PC-3 (cell line): ENCODE data around the gene FUBP3. TPM values are rescaled to one million over a fixed set of nuclear protein-coding genes. Genes with fewer than 3 reads are reported as not detected.

Experiments used
- ATAC-seq: fragments of 200-7000 bp; cut with Tn5 transposase; 2 replicates; pipeline ENCODE4 v1.9.1; 2020; ENCODE audit warnings: mild to moderate bottlenecking, moderate library complexity
- BruUV-seq: library from RNA; stranded (reverse); fragments of 400-500 nt; replicated peaks from 2 replicates; lab custom pipeline; 2021; lab: Mats Ljungman, UMichigan
- CTCF ChIA-PET: fragments of 300-600 bp; sonication (Branson Sonifier 250); formaldehyde crosslinking; loops from one replicate; lab custom pipeline; 2022; ENCODE audit warnings: antibody characterized with exemption; lab: Charles Lee
- POLR2A ChIA-PET: fragments of 300-600 bp; sonication (Branson Sonifier 250); formaldehyde crosslinking; loops from one replicate; lab custom pipeline; 2022; ENCODE audit warnings: antibody characterized with exemption; ENCODE audit not compliant: unreplicated experiment; lab: Charles Lee
- DNase-seq: peaks from one replicate; pipeline ENCODE4 v3.0.0-alpha.2; 2015
- H2AFZ ChIP-seq: fragments of 300-600 bp; sonication (generic); 2 replicates; pipeline ENCODE4 v1.6.0; 2016; ENCODE audit warnings: antibody characterized with exemption, low read length
- H3F3A ChIP-seq: fragments of 300-600 bp; sonication (generic); one replicate; pipeline ENCODE4 v1.6.0; 2017; ENCODE audit warnings: antibody characterized with exemption, low read length, control low read depth, mild to moderate bottlenecking; ENCODE audit not compliant: unreplicated experiment
- H3K27ac ChIP-seq: fragments of 300-600 bp; sonication (generic); 2 replicates; pipeline ENCODE4 v1.5.1; 2016; ENCODE audit warnings: mild to moderate bottlenecking, low read length
- H3K27me3 ChIP-seq: fragments of 300-600 bp; sonication (generic); 2 replicates; pipeline ENCODE4 v1.6.1; 2016; ENCODE audit warnings: low read length, mixed read lengths
- H3K36me3 ChIP-seq: fragments of 300-600 bp; sonication (generic); 2 replicates; pipeline ENCODE4 v1.6.1; 2016; ENCODE audit warnings: low read depth, mixed run types, low read length, mixed read lengths
- H3K4me1 ChIP-seq: fragments of 300-600 bp; sonication (generic); 2 replicates; pipeline ENCODE4 v1.5.1; 2016; ENCODE audit warnings: low read length; ENCODE audit not compliant: insufficient read depth
- H3K4me2 ChIP-seq: fragments of 300-600 bp; sonication (generic); 2 replicates; pipeline ENCODE4 v1.6.0; 2016; ENCODE audit warnings: low read length
- H3K4me3 ChIP-seq: fragments of 300-600 bp; sonication (generic); 2 replicates; pipeline ENCODE4 v1.5.1; 2016; ENCODE audit warnings: mild to moderate bottlenecking, low read length, mixed read lengths
- H3K79me2 ChIP-seq: fragments of 300-600 bp; sonication (generic); 2 replicates; pipeline ENCODE4 v1.6.1; 2017; ENCODE audit warnings: low read length, mixed read lengths
- H3K9ac ChIP-seq: fragments of 300-600 bp; sonication (generic); 2 replicates; pipeline ENCODE4 v1.6.0; 2016; ENCODE audit warnings: mild to moderate bottlenecking, low read length
- H3K9me2 ChIP-seq: fragments of 300-600 bp; sonication (generic); replicated peaks from 2 replicates; pipeline ENCODE4 v1.6.1; 2016; ENCODE audit warnings: mixed run types, low read length, mixed read lengths
- H3K9me3 ChIP-seq: fragments of 300-600 bp; sonication (generic); 2 replicates; pipeline ENCODE4 v1.6.1; 2016; ENCODE audit warnings: low read length, mixed read lengths
- H4K20me1 ChIP-seq: fragments of 300-600 bp; sonication (generic); 2 replicates; pipeline ENCODE4 v1.6.1; 2016; ENCODE audit warnings: low read length, mixed read lengths
- CTCF ChIP-seq: fragments of 300-600 bp; sonication (generic); conservative IDR thresholded peaks from 2 replicates; pipeline ENCODE4 v1.5.1; 2017; ENCODE audit warnings: antibody characterized with exemption, low read depth, mild to moderate bottlenecking, low read length
- EZH2 ChIP-seq: fragments of 300-600 bp; sonication (generic); IDR thresholded peaks from one replicate; pipeline ENCODE4 v1.6.1; 2017; ENCODE audit warnings: antibody characterized with exemption, mild to moderate bottlenecking, low read length; ENCODE audit not compliant: unreplicated experiment
- EZH2phosphoT487 ChIP-seq: fragments of 300-600 bp; sonication (generic); IDR thresholded peaks from 2 replicates; pipeline ENCODE4 v1.6.1; 2018; ENCODE audit warnings: mild to moderate bottlenecking, antibody characterized with exemption, low read length, borderline replicate concordance
- intact Hi-C: fragments of 100-400 bp; cut with micrococcal nuclease; formaldehyde crosslinking; loops from 2 replicates; pipeline ENCODE4 v1.9.0; 2023
- total RNA-seq: library from RNA; depleted of rRNA; stranded (reverse); fragments of >200 nt; gene quantifications from 2 replicates; pipeline ENCODE4 v1.2.3, GENCODE V29; 2014

FUBP3 gene
- total RNA-seq, 1 experiment from 2014 or later: 53.7 TPM

GRCh38 chr9:130627896-130628792 is 48.8 kb downstream of the FUBP3 start:
- no peak overlapping the region for H3K4me2 ChIP-seq
- ATAC-seq: no peak

DNA sequence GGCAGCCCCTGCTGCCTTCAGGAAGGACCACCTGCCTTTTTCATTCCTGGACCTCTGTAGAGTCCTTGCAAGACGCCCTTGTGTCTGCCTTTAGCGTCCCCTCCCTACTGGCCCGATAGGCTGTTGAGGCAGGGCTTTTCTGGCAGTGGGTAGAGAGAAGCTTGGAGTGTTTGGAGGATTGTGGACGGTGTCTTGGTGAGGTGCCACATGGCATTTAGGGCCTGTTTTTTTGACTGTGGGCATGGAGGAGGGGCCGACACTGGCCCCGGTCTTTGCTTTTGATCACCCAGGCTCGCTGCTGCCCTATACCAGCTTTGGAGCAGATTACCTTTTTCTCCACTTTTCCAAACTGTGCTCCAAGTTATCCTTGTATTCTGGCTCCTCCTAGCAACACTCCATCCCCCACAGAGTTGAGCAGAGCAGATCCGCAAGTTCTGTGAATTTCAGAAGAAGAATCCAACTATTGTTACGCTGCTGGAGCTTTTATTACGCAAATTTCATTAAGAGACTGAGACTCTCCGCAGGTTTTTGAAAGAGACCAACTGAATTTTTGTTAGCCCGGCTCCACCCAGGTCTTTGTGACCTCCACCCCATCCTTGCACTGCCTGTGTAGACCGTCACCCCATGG is 50.2 kb downstream of the FUBP3 start:
- intact Hi-C loops: no loop called here

More at GRCh38 chr9:130627896-130628792, 48.8 kb downstream of the FUBP3 start:
- no peaks in the 10 kb centered on the region for H3K9me3 ChIP-seq
- H3K9ac ChIP-seq: no peak overlapping the region
- no TSS peak for BruUV-seq
- no peaks in the 10 kb centered on the region for H3K27me3 ChIP-seq
- H3K79me2 ChIP-seq: no peaks in the 10 kb centered on the region
- H3F3A ChIP-seq: no peaks in the 10 kb centered on the region
- H3K4me1 ChIP-seq: no peaks in the 10 kb centered on the region
- TF ChIP-seq EZH2: no peak
- no peak for TF ChIP-seq EZH2phosphoT487
- no peak for TF ChIP-seq CTCF
- no peak for DNase-seq
- H3K36me3 ChIP-seq: peaks cover 5% of the 10 kb centered on the region; the same call in 1 of the 2 replicates
- no peaks in the 10 kb centered on the region for H3K9me2 ChIP-seq
- no peaks in the 10 kb centered on the region for H4K20me1 ChIP-seq
- POLR2A ChIA-PET: no interaction called here
- intact Hi-C loops: no loop called here
- CTCF ChIA-PET: no interaction called here
- H3K27ac ChIP-seq: no peak overlapping the region
- H3K4me3 ChIP-seq: no peak overlapping the region
- H2AFZ ChIP-seq: no peak overlapping the region

More for the DNA sequence above, 50.2 kb downstream of the FUBP3 start:
- no peak for DNase-seq
- no peak overlapping the region for H3K27ac ChIP-seq
- no peak overlapping the region for H3K9ac ChIP-seq
- ATAC-seq: no peak
- no peaks in the 10 kb centered on the region for H3K27me3 ChIP-seq
- no peaks in the 10 kb centered on the region for H3K4me1 ChIP-seq
- H4K20me1 ChIP-seq: no peaks in the 10 kb centered on the region
- ChIA-PET CTCF (no interaction called here), POLR2A (no interaction called here)
- no peaks in the 10 kb centered on the region for H3K9me3 ChIP-seq
- no peak overlapping the region for H3K4me3 ChIP-seq
- no peak overlapping the region for H2AFZ ChIP-seq
- no peaks in the 10 kb centered on the region for H3F3A ChIP-seq
- no peaks in the 10 kb centered on the region for H3K9me2 ChIP-seq
- BruUV-seq: no TSS peak
- TF ChIP-seq EZH2: no peak
- no peak for TF ChIP-seq CTCF
- TF ChIP-seq EZH2phosphoT487: no peak
- no peak overlapping the region for H3K4me2 ChIP-seq
- no peaks in the 10 kb centered on the region for H3K79me2 ChIP-seq
- H3K36me3 ChIP-seq: no peaks in the 10 kb centered on the region; the same call in 1 of the 2 replicates
